GM21529 (cell line): Measurements from ENCODE around the gene SSTR5.

Experiments
- ATAC-seq: cut with Tn5 transposase; IDR thresholded peaks from one replicate; pipeline ENCODE4 v1.9.1; 2021; ENCODE audit not compliant: unreplicated experiment

The SSTR5 gene

DNA sequence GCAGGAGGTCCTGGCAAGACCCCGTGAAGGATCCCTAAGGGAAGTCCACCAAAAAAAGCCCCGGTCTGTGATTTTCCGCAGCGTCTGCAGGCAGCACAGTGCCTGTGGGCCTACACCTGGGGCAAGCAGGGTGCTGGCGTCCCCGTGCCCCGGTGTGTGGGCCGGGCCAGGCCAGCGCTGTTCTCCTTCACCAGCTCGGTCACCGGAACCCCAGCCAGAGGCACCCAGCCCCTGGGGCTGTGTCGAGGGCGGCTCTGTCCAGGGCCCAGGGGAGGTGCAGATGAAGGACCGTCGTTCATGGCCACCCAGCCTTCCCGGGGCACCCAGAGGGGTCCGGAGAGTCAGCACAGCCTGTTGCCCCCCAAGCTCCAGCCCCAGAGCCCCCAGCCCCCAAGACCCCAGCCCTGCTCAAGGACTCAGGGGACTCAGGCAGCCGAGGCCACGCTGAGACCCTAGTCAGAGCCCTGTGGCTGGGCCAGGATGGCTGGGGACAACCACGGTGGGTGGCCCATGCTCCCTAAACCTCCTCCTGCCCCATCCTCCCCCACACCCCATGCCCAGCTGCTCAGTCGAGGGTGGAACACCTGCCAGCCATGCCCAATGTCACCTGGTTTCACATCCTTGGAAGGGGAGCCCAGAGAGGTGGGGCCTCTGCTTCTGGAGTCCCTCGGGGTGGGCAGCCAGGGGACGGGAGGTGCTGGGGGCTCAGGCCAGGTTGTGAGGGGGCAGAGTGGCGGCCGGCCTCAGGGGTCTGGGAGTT lies 29.2 kb downstream of the SSTR5 start:
- no peak for ATAC-seq

DNA sequence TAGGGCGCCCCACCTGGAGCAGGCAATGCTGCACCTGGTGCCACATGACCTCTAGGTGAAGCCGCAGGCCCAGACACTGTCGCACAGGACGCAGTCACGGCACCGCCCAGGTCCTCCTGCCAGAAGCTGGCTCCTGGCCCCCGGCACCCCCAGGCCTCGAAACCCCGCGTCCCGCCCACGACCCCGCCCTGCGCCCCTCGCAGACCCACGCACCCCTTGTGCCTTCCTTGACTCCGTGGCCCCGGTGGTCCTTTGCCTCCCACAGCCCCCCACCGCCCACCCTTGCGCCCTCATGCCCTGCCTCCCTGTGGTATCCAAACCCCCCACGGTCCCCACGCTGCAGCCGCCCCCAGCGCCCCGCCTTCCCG lies 29.8 kb downstream of the SSTR5 start:
- no peak for ATAC-seq

DNA sequence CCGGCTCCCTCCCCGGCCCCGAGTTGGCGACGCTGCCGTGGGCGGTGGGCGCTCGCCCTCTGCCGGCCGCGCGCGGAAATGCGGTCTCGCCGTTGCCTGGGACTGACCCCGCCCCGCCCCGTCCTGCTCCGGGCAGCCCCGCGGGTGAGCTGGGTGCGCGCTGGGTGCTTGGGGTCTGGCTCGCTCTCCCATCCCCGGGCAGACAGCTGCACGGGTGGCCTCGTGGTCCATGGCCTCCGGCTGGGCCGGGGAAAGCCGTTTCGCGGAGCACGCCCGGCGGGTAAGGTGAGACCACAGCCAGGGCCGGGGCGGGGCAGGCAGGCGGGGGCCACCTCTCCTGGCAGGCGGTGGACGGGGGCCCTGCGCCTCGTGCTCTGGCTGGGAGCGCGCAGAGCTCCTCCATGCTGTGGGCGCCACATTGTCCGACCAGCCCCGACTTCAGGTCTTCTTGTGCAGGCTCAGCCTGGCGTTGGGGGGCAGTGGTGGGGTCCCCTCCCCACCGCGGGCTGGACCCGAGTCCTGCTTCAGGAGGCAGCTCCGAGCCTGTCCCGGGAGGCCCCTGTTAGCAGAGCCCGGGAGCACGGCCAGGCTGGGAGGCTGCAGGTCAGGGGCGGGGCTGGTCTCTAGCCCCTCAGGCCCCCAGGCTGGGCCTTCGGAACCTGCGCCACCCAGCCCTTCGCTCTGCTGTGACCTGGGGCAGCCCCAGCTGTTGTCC lies 30.5 kb downstream of the SSTR5 start:
- no peak for ATAC-seq

DNA sequence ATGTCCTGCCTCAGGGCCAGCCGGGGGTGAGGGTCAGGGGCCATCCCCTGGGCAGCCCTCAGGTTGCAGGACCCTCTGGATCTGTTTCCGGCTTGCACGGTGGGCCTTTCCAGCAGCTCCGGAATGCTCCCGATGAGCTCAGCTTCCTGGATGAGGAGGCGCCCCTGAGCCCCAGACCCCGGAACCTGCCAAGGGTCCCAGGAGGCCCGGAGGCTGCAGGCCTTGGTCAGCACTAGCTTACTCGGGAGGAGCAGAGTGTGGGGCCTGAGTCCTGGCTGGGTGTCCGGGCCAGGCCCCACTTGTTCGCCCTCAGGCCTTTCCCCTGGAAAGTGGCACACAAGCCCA lies 31.1 kb downstream of the SSTR5 start:
- ATAC-seq = no peak

DNA sequence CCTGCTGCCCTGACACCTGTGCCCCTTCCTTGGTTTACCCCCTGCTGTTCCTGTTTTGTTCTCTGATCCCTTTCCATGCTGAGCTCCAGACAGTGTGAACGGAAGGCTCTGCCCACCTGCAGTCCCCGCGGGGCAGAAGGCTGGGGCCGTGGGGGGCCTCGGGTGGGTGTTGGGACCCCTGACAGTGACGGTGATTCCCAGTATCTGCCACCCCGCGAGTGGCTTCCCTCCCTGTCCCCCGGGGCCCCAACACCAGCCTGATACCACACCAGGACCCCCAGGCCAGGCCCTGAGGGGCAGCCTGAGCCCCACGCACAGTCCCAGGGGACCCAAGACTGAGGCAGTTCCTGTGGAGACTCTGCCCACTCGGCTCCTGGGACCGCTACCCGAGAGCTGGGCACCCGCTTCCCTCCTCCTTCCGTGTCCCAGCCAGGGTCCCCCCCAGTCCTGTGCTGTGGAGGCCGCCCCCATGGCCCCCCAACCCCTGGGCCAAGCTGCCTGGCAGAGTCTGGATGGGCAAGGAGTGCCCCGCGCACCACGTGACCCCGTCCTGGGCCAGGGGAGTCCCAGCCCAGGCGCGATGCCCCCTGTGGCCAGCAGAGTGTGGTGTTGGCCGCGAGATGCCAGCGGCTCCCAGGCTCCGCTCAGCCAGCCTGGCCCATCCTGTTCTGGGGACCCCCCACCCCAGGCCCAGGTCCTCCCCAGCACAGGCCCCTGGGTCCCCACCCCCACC lies 33.5 kb downstream of the SSTR5 start:
- no peak for ATAC-seq

DNA sequence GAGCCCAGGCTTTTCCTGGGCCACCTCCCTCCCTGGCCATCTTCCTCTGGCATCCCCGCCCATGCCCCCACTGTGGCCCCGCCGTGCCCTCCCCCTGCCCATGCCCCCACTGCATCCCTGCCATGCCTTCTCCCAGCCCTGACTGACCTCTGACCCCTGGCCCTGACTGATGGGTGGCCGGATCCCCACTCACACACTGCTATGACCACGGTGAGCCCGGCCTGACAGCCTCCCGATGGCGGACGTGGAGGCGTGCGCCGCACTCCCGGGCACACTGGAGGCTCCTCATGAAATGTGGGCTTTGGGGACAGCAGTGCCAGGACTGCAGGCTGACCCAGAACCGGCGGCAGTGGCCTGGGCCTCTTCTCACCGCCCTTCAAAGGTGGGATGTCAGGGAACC lies 34.1 kb downstream of the SSTR5 start:
- no peak for ATAC-seq

DNA sequence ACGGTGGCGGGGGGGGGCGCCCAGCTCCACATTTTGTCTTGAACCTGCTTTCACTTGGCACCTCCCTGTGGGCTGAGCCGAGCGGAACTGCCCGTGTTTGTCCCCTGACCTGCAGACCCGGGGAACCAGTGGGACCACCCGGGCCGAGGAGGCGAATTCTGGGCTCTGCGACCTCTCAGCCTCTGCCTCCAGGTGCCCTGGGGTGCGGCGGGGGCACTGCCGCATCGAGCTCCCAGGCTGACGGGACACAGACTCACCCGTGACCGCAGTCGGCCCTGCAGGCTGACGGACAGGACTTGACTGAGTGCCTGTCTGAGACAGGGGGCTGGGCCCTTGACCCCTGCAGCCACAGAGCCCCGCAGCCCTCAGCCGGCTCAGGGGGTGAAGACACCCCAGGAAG lies 34.6 kb downstream of the SSTR5 start:
- ATAC-seq = no peak

DNA sequence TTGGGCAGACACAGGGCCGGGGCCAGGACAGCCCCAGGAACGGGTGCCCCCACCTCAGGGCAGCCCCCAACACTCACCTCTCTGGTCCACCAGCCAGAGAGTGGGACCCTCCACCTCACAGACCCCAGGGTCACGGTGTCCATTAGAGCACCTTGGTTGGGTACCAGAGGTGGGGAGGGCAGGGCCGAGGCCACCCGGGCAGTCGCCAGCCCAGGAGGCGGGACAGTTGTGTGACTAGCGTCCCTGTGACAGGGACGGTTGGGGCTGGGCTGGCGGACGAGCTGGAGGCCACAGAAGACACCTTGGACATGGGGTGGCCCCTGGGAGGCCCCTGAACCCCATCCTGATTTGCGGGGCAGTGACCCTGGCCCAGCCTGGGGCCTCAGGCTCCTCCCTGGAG lies 35.2 kb downstream of the SSTR5 start:
- ATAC-seq = no peak

DNA sequence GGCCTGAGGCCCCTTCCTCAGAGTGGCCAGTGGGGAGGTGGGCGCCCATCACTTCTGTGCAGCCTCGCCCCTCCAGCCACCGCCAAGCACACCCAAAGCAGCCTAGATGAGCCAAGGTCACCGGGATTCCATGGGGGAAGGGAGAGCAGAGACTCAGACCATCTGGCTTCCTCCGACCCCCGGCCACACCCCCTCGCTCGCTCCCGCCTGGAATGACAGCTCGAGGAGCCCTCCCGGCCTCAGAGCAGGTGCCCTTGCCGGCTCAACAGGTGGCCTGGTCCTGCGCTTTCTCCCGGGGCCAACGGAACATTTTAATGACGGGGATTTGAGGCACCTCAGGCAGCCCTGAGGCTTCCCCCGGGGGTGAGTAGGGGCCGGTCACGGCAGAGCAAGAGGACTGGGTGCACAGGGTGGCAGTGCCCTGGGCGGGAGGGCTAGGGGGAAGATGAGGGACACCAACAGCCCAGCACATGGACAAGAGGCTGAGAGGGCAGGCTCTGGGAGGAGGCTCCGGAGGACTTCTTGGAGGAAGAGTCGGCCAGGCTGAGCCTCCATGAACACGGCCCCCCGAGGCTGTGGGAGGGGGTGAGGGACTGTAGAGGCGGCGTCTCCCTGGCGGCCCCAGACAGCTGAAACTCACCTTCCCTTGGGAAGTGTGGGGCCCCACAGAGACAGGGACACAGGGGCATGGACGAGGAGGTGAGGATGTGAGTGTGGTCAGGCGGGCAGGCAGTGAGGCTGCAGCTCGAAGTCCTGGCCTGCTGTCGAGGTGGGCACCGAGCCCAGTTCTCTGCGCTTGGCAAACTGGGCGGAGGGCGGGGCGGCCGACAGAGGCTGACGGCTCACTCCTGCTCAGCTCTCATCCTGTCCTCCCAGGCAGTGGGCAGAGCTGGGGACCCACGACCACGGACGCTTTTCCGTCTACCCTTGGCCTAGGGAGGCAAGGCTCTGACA lies 36.0 kb downstream of the SSTR5 start:
- ATAC-seq = no peak

DNA sequence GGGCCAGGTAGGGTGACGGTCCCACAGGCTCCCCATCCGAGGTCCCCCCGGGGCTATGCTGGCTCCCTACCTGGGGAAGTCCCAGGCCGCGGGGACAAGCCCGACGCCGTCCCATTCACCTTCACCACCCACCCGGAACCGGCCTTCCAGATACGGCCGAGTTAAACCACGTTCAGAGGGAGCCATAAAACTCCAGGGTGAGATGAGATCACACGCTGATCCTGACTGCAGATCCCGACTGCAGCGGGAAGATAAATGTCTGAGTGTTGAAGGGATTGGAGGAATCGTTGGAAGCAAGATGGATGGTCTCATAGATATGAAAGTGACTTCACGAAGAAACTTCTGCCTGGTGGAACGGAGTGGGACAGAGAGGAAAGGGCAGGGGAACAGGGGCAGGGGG lies 37.1 kb downstream of the SSTR5 start:
- no peak for ATAC-seq

DNA sequence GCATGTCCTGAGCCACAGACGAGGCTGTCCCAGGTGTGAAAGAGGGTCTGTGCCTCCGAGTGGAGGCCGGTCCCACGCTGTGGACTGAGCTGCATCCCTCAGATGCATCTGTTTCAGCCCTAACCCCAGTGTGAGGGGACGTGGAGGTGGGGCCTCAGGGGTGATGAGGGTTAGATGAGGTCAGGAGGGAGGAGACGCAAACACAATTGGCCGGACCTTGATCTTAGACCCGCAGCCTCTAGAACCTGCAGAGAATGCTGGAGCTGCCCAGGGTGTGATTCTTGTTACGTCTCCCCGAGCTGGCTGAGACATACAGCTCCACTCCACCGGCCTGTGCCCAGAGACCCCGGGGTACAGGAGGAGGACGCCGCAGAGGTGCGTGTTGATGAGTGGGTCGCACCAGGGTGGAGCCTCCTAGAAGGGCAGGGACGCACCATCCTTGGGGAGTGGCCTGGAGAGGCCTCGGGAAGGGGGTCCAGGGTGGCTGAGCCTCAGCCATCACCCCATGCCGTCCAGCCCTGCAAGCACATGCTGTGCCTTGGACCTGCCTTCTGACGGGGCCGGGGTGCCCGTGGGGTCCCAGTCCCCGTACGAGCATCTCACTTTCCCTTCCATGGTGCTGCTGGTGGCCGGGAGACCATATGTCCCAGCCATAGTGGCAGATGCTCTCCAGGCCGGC lies 40.1 kb downstream of the SSTR5 start:
- no peak for ATAC-seq

DNA sequence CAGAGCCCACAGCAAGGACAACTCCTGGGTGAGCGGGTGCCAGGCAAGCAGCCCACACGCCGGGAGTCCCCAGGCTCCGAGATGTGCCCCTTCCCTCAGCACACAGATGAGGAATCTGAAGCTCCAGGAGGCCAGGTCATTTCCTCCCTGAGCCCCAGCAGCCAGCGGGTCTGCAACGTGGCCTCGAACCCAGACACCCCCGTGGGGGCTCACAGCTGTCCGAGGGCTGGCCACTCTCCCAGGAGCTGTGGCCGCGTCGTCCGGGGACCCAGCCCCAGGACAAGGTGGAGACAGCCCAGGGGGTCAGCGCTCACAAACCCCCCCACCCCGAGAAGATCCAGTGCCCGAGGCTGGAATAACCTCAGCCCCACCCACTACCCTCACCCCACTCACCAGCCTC lies 40.9 kb downstream of the SSTR5 start:
- no peak for ATAC-seq

DNA sequence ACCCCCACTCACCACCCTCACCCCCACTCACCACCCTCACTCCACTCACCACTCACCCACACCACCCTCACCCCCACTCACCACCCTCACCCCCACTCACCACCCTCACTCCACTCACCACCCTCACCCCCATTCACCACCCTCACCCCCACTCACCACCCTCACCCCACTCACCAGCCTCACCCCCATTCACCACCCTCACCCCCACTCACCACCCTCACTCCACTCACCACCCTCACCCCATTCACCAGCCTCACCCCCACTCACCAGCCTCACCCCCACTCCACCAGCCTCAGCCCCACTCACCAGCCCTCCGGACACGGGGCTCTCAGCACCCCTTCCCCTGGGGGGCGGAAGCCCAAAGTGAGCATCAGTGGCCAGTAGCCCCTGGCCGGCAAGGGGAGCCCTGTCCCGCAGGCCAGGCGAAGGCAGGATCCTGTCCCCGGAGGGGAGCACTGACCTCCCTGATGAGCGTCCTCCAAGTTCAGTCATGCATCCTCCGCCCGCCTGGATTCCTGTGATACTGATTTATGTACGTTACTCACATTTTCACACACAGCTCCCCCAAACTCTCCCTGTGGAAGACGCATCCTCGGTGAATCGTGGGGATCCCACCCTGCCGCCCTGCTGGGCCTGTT lies 41.5 kb downstream of the SSTR5 start:
- ATAC-seq = no peak

DNA sequence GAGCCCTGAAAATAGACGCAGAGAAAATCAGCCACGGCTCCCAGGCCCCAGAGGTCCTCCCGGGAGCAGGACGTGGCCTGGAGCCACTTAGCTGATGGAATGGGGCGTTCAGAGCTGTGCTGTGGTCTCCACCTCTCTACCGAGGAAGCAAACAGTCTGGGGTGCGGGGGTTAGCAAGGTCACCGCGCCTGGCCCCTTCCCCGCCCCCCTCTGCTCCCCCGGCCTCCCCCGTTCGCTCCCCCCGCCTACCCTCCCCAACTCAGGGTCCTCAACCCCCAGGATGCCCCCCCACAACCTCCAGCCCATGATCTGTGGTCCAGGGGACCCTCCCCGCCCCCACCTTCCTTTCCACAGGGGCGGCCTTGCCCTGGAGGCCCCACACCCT lies 44.1 kb downstream of the SSTR5 start:
- ATAC-seq = no peak

DNA sequence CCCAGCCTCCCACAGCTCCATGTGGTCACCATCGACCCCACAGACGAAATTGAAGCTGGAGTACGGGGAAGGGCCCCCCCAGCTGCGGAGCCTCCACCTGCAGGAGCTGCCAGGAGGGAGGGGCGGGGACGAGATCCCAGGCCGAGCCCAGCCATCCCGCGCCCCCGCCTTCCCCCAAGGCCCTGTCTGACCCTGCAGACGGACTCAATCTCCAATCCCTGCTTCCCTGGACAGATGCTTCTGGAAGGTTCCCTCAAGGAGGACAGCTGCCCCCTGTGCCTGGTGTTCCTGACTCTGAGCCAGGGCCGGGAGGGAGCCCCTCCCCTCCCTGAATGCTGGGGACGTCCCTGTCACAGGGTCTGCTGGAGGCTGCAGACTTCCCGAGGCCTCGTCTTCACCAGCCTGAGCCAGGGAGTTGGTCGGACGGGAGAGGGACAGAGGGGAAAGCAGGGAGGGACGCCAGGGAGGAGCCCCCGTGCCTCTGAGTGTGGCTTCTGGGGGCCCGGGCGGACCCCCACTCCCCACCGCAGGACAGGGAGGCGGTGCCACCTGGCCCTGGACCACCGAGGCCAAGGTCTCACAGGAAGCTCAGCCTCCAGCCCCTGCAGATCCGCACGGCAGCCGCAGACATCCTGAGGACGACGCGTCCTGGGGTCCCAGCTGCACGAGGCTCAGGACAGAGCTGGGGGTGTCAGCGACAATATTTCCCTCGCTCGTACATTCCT lies 44.8 kb downstream of the SSTR5 start:
- ATAC-seq = no peak

DNA sequence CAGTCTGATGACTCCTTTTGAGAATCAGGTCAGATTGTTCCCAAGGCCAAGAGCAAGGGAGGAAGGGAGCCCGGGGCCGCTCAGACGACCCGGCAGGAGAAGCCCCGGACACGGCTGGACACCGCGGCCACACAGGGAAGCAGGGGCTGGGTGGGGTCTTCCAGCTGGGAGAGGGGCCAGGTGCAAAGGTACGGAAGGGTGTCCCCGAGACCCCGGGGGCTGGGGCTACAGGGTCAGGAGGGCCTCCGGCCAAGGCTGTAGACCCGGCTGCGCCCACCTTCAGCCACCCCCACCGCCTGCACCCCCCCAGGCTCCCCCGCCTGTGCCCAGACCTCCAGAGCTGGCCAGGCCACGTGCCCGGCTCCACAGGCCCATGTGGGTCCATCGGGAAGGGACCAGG lies 45.4 kb downstream of the SSTR5 start:
- ATAC-seq = no peak

DNA sequence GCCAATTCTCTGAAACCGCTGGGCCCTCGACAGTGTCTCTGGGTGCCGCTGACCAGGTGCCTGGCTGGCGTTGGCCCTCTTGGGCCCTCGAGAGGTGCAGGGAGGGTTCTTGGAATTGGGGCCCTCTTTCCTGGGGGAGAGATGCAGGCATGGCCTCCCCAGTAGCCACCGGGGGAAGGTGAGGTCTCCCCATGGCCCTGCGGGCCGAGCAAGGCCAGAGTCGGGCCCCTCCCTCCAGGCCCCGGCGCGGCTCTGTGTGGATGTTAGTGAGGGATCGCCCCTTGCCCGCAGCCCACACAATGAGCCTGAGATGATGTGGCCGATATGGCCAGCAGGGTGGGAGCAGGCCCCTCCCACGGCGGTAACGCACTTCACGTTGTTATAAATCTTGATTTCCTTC lies 46.6 kb downstream of the SSTR5 start:
- ATAC-seq = no peak

DNA sequence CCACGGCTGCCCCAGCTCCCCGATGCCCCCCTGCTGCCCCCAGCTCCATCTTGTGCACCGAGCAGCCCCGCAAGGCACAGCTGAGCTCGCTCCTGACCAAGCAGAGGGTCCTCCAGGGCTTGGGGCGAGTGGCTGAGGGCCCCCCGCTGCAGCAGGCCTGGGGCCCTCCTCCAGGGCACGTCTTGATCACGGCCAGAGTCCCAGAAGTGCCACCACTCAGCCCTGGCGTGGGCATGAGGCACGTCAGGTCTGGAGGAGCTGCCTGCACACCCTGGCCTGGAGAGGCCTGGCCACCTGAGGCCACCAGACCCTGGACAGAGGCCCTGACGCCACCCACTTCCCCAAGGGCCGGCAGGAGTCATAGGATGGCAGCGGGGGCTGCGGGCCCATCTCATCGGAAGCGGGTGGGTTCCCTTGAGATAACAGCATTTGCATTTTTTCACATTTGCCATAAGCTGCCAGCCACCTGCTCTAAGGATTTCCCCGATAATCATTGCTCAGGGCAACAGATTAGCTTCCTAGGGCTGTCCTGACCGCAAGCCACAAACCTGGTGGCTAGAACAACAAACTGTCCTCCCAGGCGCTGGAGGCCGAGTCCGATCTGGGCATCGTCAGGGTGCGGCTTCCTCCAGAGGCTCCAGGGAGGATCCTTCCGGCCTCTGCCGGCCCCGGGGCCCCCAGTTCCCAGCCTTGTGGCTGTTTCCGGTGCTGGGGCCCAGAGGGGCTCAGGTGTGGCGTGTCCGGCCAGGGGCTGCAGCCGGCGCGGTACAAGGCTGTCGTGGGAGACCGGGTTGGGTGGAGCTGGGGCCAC lies 47.4 kb downstream of the SSTR5 start:
- ATAC-seq = no peak

DNA sequence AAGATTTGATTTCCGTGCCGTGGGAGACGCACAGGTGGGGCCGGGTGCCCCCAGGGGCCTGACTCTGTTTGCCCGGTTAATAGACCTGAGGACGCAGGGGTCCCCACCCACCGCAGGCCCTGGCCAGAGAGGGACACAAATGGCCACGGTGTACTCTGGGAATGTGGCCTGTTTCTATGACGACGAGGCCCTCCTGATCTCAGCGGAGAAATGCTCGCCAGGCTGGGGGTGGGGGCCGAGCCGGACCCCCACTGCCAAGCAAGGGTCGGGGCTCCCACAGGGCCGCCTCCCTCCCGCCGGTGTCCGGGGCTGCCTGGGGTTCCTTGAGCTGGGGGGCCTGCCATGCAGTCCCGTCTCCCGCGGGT lies 48.0 kb downstream of the SSTR5 start:
- no peak for ATAC-seq
